PC-9 (cell line): Measurements from ENCODE around the gene RNASE7. TPM values are rescaled to one million over a fixed set of nuclear protein-coding genes. Genes with fewer than 3 reads are reported as not detected.

Experiments
- BruUV-seq: library from RNA; stranded (reverse); fragments of 400-500 nt; replicated peaks from 2 replicates; lab custom pipeline; 2021; lab: Mats Ljungman, UMichigan
- CTCF ChIA-PET: fragments of 300-600 bp; sonication (Branson Sonifier 250); formaldehyde crosslinking; loops from one replicate; lab custom pipeline; 2022; ENCODE audit warnings: antibody characterized with exemption; lab: Charles Lee
- POLR2A ChIA-PET: fragments of 300-600 bp; sonication (Branson Sonifier 250); formaldehyde crosslinking; loops from one replicate; lab custom pipeline; 2022; ENCODE audit warnings: antibody characterized with exemption; ENCODE audit not compliant: unreplicated experiment; lab: Charles Lee
- DNase-seq, 2 experiments: peaks; one replicate each; pipeline versions ENCODE4 v3.0.0 to v3.0.0-alpha.2; 2015 to 2022; ENCODE audit warnings: mixed read lengths in 1 of 2
- H2AFZ ChIP-seq: fragments of 200-600 bp; sonication (generic); 2 replicates; pipeline ENCODE4 v1.8.1; 2017; ENCODE audit warnings: antibody characterized with exemption
- H3F3A ChIP-seq: fragments of 200-600 bp; sonication (generic); 2 replicates; pipeline ENCODE4 v1.8.1; 2017; ENCODE audit warnings: antibody characterized with exemption, mild to moderate bottlenecking, low read depth; ENCODE audit not compliant: insufficient read depth
- H3K27ac ChIP-seq: fragments of 200-600 bp; sonication (generic); 2 replicates; pipeline ENCODE4 v1.6.1; 2016; ENCODE audit warnings: mixed run types
- H3K27me3 ChIP-seq: fragments of 200-600 bp; sonication (generic); 2 replicates; pipeline ENCODE4 v1.6.1; 2016; ENCODE audit warnings: low read depth, mixed run types; ENCODE audit not compliant: insufficient read depth
- H3K36me3 ChIP-seq: fragments of 200-600 bp; sonication (generic); 2 replicates; pipeline ENCODE4 v1.6.1; 2016; ENCODE audit warnings: low read depth, mixed run types
- H3K4me1 ChIP-seq: fragments of 200-600 bp; sonication (generic); replicated peaks from 2 replicates; pipeline ENCODE4 v1.6.1; 2016; ENCODE audit warnings: mixed run types; ENCODE audit not compliant: insufficient read depth
- H3K4me2 ChIP-seq: fragments of 200-600 bp; sonication (generic); 2 replicates; pipeline ENCODE4 v1.6.1; 2017; ENCODE audit warnings: mixed run types
- H3K4me3 ChIP-seq: fragments of 200-600 bp; sonication (generic); 2 replicates; pipeline ENCODE4 v1.6.1; 2016; ENCODE audit warnings: mixed run types
- H3K79me2 ChIP-seq: fragments of 200-600 bp; sonication (generic); 2 replicates; pipeline ENCODE4 v1.6.1; 2017; ENCODE audit warnings: low read depth, mixed run types
- H3K9me2 ChIP-seq: fragments of 200-600 bp; sonication (generic); 2 replicates; pipeline ENCODE4 v1.8.1; 2017; ENCODE audit warnings: mild to moderate bottlenecking; ENCODE audit not compliant: insufficient read depth
- H3K9me3 ChIP-seq: fragments of 200-600 bp; sonication (generic); 2 replicates; pipeline ENCODE4 v1.8.1; 2016; ENCODE audit warnings: low read depth; ENCODE audit not compliant: insufficient read depth
- H4K20me1 ChIP-seq: fragments of 200-600 bp; sonication (generic); 2 replicates; pipeline ENCODE4 v1.8.1; 2017; ENCODE audit not compliant: insufficient read depth
- CTCF ChIP-seq: fragments of 200-600 bp; sonication (generic); conservative IDR thresholded peaks from 2 replicates; pipeline ENCODE4 v1.6.1; 2017; ENCODE audit warnings: mixed run types, antibody characterized with exemption, mild to moderate bottlenecking, moderate library complexity
- EZH2 ChIP-seq: fragments of 200-600 bp; sonication (generic); IDR thresholded peaks from 2 replicates; pipeline ENCODE4 v1.8.0; 2017; ENCODE audit warnings: antibody characterized with exemption, low read depth
- intact Hi-C: fragments of 100-400 bp; cut with micrococcal nuclease; formaldehyde crosslinking; loops from one replicate; pipeline ENCODE4 v1.10.0; 2022; ENCODE audit not compliant: unreplicated experiment
- total RNA-seq: library from RNA; stranded (reverse); gene quantifications from 2 replicates; pipeline ENCODE4 v1.2.3, GENCODE V29; 2021

Gene RNASE7
- total RNA-seq, 1 experiment from 2014 or later = not detected

- BruUV-seq = no TSS peak
- intact Hi-C loops = loop anchor here (5.0 to 10.0 kb wide), 2 partner anchors 52 to 490 kb away; no protein-coding TSS in a partner anchor
- Histone ChIP-seq H3K9me2 (no peaks in the 10 kb centered on the region), H3K4me1 (no peaks in the 10 kb centered on the region), H3K4me2 (no peak overlapping the region), H3F3A (no peaks in the 10 kb centered on the region), H3K36me3 (no peaks in the 10 kb centered on the region), H3K27me3 (no peaks in the 10 kb centered on the region; the same call in none of the 2 replicates), H4K20me1 (no peaks in the 10 kb centered on the region), H3K9me3 (no peaks in the 10 kb centered on the region), H3K4me3 (no peak overlapping the region), H2AFZ (no peak overlapping the region), H3K27ac (no peak overlapping the region), H3K79me2 (no peaks in the 10 kb centered on the region)
- POLR2A ChIA-PET = interaction anchor here (0.6 kb wide), 1 partner anchor 264 kb away, joined by 3 read pairs; the partner anchor contains the start of gene RNASE1
- TF ChIP-seq CTCF = peak; percentile 36; the same call in 1 of the 2 replicates
- no peak for TF ChIP-seq EZH2
- CTCF ChIA-PET = interaction anchor here (0.7 to 2.2 kb wide), 3 partner anchors 38 to 853 kb away, joined by 4 to 19 read pairs (median 5); no protein-coding TSS in a partner anchor
- no peak for DNase-seq
Measured at GRCh38 chr14:21066882-21067502, 24.8 kb downstream of the RNASE7 start.

GRCh38 chr14:21068521-21069387 lies 26.6 kb downstream of the RNASE7 start:
- no peak overlapping the region for H3K27ac ChIP-seq
- BruUV-seq = no TSS peak
- no peaks in the 10 kb centered on the region for H3K9me2 ChIP-seq
- no peaks in the 10 kb centered on the region for H3K79me2 ChIP-seq
- no peaks in the 10 kb centered on the region; the same call in none of the 2 replicates for H3K27me3 ChIP-seq
- no peaks in the 10 kb centered on the region for H4K20me1 ChIP-seq
- H3K4me2 ChIP-seq = no peak overlapping the region
- H3K4me1 ChIP-seq = no peaks in the 10 kb centered on the region
- H3F3A ChIP-seq = no peaks in the 10 kb centered on the region
- ChIA-PET CTCF (interaction anchor here (1.1 to 2.2 kb wide), 4 partner anchors 36 to 67 kb away, joined by 3 to 19 read pairs (median 8); no protein-coding TSS in a partner anchor), POLR2A (interaction anchor here (0.6 to 0.7 kb wide), 3 partner anchors 36 to 369 kb away, joined by 4 to 6 read pairs (median 5); no protein-coding TSS in a partner anchor)
- no peaks in the 10 kb centered on the region for H3K36me3 ChIP-seq
- no peak overlapping the region for H3K4me3 ChIP-seq
- no peak for TF ChIP-seq EZH2
- TF ChIP-seq CTCF = peak; percentile 54
- peak in 1 of 2 experiments; percentile 44 for DNase-seq
- H3K9me3 ChIP-seq = no peaks in the 10 kb centered on the region
- H2AFZ ChIP-seq = no peak overlapping the region
- intact Hi-C loops = loop anchor here (1.0 to 10.0 kb wide), 3 partner anchors 36 to 489 kb away; no protein-coding TSS in a partner anchor
